Vagina (tissue), 2 donors: ENCODE measurements around the gene TCF7L1. TPM values are rescaled to one million over a fixed set of nuclear protein-coding genes. Genes with fewer than 3 reads are reported as not detected.
A peak's percentile ranks its signal among the peaks of the same experiment; 100 is the strongest.

Experiments
- DNase-seq, 2 donors: peaks; one replicate each; pipeline ENCODE4 v3.0.0-alpha.2; 2017; ENCODE audit errors: extremely low spot score in 2 of 2
- H3K27ac ChIP-seq: fragments of 200-600 bp; sonication (generic); one replicate; pipeline ENCODE4 v1.5.1; 2019
- H3K27me3 ChIP-seq: fragments of 200-600 bp; sonication (generic); one replicate; pipeline ENCODE4 v1.5.1; 2019
- H3K36me3 ChIP-seq, 2 donors: fragments of 200-600 bp; sonication (generic); one replicate each; pipeline ENCODE4 v1.5.1; 2017 to 2019
- H3K4me1 ChIP-seq: fragments of 200-600 bp; sonication (generic); one replicate; pipeline ENCODE4 v1.5.1; 2019
- H3K4me3 ChIP-seq, 2 donors: fragments of 200-600 bp; sonication (generic); 1 replicate in 1 of 2; 2 replicates in 1 of 2; pipeline ENCODE4 v1.5.1; 2016 to 2019
- H3K9me3 ChIP-seq: fragments of 200-600 bp; sonication (generic); one replicate; pipeline ENCODE4 v1.5.1; 2019
- POLR2A ChIP-seq, 2 donors: fragments of 450-650 bp; IDR thresholded peaks; one replicate each; pipeline ENCODE4 v1.6.1; 2017; ENCODE audit warnings: antibody characterized with exemption in 2 of 2, mild to moderate bottlenecking in 2 of 2, moderate library complexity in 2 of 2
- POLR2AphosphoS5 ChIP-seq, 2 donors: sonication (generic); formaldehyde crosslinking; IDR thresholded peaks; one replicate each; pipeline ENCODE4 v1.9.0; 2017; ENCODE audit warnings: antibody characterized with exemption in 2 of 2, mild to moderate bottlenecking in 2 of 2, low read depth in 1 of 2; ENCODE audit not compliant: insufficient read depth in 1 of 2
- intact Hi-C: fragments of 100-400 bp; cut with DNase I; formaldehyde crosslinking; loops from one replicate; pipeline ENCODE4 v1.15.1; 2023
- total RNA-seq: library from RNA; depleted of rRNA; stranded (reverse); fragments of >200 nt; gene quantifications from one replicate; pipeline ENCODE4 v1.2.3, GENCODE V29; 2016
- TF ChIP-seq, protein P1 (sequence below), 3 experiments: fragments of 450-650 bp in 2 of 3; fragments of 200-600 bp in 1 of 3; sonication (generic) in 1 of 3; IDR thresholded peaks; one replicate each; pipeline ENCODE4 v1.5.1; 2017 to 2019; ENCODE audit warnings: antibody characterized with exemption in 3 of 3, mild to moderate bottlenecking in 2 of 3, moderate library complexity in 2 of 3

TCF7L1 gene
- total RNA-seq, 1 donor from 2014 or later = 8.3 TPM

DNA sequence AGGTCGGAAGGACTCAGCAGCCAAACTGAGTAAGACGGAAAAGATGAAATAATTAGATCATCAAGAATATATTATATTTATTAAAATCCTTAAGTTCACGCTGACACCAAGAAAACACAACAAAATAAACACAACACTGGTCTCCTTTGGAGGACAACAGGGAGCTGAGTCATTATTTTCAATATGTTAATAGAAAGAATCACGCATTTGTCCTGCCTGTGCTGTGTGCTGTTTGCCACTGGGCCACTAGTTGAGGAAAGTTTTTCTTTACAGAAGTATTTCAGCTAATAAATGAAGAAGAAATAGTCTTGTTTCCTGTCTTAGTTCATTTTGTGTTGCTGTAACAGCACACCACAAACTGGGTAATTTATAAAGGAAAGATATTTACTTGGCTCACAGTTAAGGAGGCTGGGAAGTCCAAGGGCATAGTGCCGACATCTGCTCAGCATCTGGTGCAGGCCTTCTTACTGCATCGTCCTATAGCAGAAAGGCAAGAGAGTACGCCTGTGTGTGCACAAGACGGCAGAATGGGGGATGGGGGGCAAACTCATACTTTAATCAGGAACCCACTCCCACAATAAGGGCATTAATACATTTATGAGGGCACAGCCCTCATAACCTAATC, 88.0 kb downstream of the TCF7L1 start:
- TF ChIP-seq POLR2AphosphoS5 (IDR thresholded peaks at IDR 0.05; ENCODE audit: insufficient read depth in 1 of 2, low read depth in 1 of 2) = no peak
- TF ChIP-seq, protein P1, sequence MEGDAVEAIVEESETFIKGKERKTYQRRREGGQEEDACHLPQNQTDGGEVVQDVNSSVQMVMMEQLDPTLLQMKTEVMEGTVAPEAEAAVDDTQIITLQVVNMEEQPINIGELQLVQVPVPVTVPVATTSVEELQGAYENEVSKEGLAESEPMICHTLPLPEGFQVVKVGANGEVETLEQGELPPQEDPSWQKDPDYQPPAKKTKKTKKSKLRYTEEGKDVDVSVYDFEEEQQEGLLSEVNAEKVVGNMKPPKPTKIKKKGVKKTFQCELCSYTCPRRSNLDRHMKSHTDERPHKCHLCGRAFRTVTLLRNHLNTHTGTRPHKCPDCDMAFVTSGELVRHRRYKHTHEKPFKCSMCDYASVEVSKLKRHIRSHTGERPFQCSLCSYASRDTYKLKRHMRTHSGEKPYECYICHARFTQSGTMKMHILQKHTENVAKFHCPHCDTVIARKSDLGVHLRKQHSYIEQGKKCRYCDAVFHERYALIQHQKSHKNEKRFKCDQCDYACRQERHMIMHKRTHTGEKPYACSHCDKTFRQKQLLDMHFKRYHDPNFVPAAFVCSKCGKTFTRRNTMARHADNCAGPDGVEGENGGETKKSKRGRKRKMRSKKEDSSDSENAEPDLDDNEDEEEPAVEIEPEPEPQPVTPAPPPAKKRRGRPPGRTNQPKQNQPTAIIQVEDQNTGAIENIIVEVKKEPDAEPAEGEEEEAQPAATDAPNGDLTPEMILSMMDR (IDR thresholded peaks at IDR 0.05) = peak in 1 of 3 experiments; percentile 5
- no peaks in the 10 kb centered on the region for H3K27me3 ChIP-seq
- intact Hi-C loops = no loop called here
- H3K36me3 ChIP-seq = no peaks in the 10 kb centered on the region
- H3K27ac ChIP-seq = no peak overlapping the region
- no peak overlapping the region for H3K4me3 ChIP-seq
- H3K4me1 ChIP-seq = peaks cover 21% of the 10 kb centered on the region
- no peak for DNase-seq
- no peaks in the 10 kb centered on the region for H3K9me3 ChIP-seq

DNA sequence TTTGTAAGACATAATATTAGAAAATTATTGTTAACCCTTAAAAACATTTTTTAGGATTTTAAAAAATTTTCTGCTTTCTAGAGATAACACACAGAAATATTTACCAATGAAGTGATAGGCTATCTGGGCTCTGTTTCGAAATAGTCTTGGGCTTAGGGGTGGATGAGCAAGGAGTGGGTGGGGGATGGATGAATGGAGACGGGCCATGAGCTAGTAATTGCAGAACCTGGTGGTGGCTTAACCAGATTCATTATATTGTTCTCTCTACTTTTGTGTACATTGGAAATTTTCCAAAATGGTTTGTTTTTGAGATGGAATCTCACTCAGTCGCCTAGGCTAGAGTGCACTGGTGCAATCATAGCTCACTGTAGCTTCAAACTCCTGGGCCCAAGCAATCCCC, 89.6 kb downstream of the TCF7L1 start:
- TF ChIP-seq POLR2AphosphoS5 (IDR thresholded peaks at IDR 0.05; ENCODE audit: insufficient read depth in 1 of 2, low read depth in 1 of 2) (no peak), POLR2A (IDR thresholded peaks at IDR 0.05) (no peak)
- TF ChIP-seq, protein P1 (IDR thresholded peaks at IDR 0.05) = no peak
- H3K9me3 ChIP-seq = no peaks in the 10 kb centered on the region
- H3K27ac ChIP-seq = no peak overlapping the region
- H3K4me1 ChIP-seq = peaks cover 14% of the 10 kb centered on the region
- H3K36me3 ChIP-seq = no peaks in the 10 kb centered on the region
- no peak for DNase-seq
- intact Hi-C loops = no loop called here
- no peaks in the 10 kb centered on the region for H3K27me3 ChIP-seq
- no peak overlapping the region for H3K4me3 ChIP-seq

DNA sequence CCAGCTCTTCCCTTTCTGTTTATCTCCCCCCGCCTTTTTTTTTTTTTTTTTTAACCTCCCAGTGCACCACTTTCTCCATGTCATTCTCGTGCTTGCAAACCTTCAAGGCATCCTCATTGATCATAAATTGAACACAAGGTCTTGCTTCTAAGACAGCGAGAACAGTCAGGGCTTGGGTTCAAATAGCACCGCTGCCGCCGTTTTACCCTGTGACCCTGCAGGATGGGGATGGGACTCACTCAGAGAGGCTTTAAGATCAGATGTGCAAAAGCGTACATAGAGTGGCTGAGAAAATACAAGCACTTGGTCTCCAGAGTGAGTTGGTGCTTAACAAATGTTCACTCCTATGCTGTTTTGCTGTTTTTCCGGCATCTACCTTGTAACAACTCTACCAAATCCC, 93.6 kb downstream of the TCF7L1 start:
- no peaks in the 10 kb centered on the region for H3K9me3 ChIP-seq
- H3K27me3 ChIP-seq = no peaks in the 10 kb centered on the region
- H3K27ac ChIP-seq = no peak overlapping the region
- H3K4me3 ChIP-seq = no peak overlapping the region
- TF ChIP-seq, protein P1 (IDR thresholded peaks at IDR 0.05) = no peak
- TF ChIP-seq POLR2AphosphoS5 (IDR thresholded peaks at IDR 0.05; ENCODE audit: insufficient read depth in 1 of 2, low read depth in 1 of 2) (no peak), POLR2A (IDR thresholded peaks at IDR 0.05) (no peak)
- no peak for DNase-seq
- no peaks in the 10 kb centered on the region for H3K36me3 ChIP-seq
- intact Hi-C loops = no loop called here
- peaks cover 19% of the 10 kb centered on the region for H3K4me1 ChIP-seq

DNA sequence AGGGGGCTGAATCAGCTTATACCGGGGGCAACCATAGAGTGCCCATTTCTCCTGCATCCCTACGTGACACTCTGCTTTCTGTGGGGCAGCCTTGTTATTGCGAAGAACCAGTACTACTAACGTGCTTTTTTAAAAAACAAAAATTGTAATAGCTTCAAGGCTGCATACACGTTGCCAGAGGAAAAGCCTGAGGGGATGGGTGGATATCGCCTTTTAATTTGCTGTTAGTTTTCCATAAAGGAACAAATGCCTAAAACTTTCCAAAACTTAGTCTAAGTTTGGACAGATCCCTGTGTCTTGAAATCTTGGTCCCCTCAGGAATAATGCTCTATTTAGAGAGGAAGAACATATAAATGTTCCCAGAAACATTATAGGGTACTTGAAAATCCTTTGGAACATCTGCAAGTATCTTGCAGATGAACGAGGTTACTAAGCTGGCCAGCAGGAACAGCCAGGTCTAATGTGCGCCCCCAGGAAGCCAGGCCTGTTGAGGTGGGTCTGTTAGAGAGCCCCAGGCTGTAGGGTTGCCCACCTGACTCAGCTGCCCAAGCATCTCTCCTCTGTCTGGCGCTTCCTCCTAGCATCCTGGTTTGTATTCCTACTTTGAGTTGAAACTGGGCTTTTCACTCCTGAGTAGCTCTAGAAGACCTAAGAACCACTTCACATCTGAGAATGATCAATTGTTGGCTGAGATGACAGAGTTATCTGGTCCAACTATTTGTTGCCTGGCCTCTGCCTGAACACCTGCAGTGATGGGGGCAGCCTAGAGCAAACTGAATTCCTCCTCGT, 97.7 kb downstream of the TCF7L1 start:
- TF ChIP-seq POLR2AphosphoS5 (IDR thresholded peaks at IDR 0.05; ENCODE audit: insufficient read depth in 1 of 2, low read depth in 1 of 2) = no peak
- no peak for TF ChIP-seq POLR2A (IDR thresholded peaks at IDR 0.05)
- TF ChIP-seq, protein P1 (IDR thresholded peaks at IDR 0.05) = no peak
- H3K27me3 ChIP-seq = no peaks in the 10 kb centered on the region
- DNase-seq = no peak
- intact Hi-C loops = no loop called here
- peaks cover 19% of the 10 kb centered on the region for H3K4me1 ChIP-seq
- H3K27ac ChIP-seq = peak overlapping the region; percentile 27
- no peaks in the 10 kb centered on the region for H3K9me3 ChIP-seq
- H3K4me3 ChIP-seq = no peak overlapping the region
- no peaks in the 10 kb centered on the region for H3K36me3 ChIP-seq

DNA sequence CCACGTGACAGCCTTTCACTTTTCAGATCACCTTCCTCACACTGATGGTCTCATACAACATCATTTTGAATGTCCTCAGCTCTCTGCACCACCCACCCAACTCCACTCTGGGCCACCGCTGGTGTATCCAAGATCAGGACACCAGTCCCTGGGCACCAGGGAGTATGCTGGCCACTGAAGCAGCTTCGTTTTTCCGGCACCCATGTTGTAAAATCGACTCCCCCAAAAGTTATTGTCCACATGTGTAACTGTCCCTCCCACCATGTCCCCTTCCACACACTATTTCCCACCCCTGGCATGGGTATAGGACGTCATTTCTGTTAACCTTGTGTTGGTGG, 98.2 kb downstream of the TCF7L1 start:
- intact Hi-C loops = no loop called here
- Histone ChIP-seq H3K27ac (no peak overlapping the region), H3K9me3 (no peaks in the 10 kb centered on the region), H3K4me1 (peaks cover 19% of the 10 kb centered on the region), H3K4me3 (no peak overlapping the region), H3K27me3 (no peaks in the 10 kb centered on the region), H3K36me3 (no peaks in the 10 kb centered on the region)
- DNase-seq = no peak
- TF ChIP-seq POLR2AphosphoS5 (IDR thresholded peaks at IDR 0.05; ENCODE audit: insufficient read depth in 1 of 2, low read depth in 1 of 2) (no peak), POLR2A (IDR thresholded peaks at IDR 0.05) (no peak)
- TF ChIP-seq, protein P1 (IDR thresholded peaks at IDR 0.05) = no peak
